Colonic mucosa (tissue), 4 donors: ENCODE data around the gene CACNA1A. TPM values are rescaled to one million over a fixed set of nuclear protein-coding genes. Genes with fewer than 3 reads are reported as not detected.
"Not testable (repeated sequence)": the region's sequence is repeated elsewhere in the genome, so short reads cannot be mapped to it uniquely, and the experiment has no call there.

ENCODE experiments used
- DNase-seq: peaks from one replicate; pipeline ENCODE4 v3.0.0-alpha.2; 2020
- H3K27ac ChIP-seq: fragments of 200-600 bp; one replicate; pipeline ENCODE4 v1.8.0; 2021
- H3K27me3 ChIP-seq: fragments of 200-600 bp; one replicate; pipeline ENCODE4 v1.8.0; 2021
- H3K36me3 ChIP-seq: fragments of 200-600 bp; one replicate; pipeline ENCODE4 v1.8.0; 2021
- H3K4me1 ChIP-seq: fragments of 200-600 bp; one replicate; pipeline ENCODE4 v1.8.0; 2021; ENCODE audit warnings: mild to moderate bottlenecking
- H3K4me3 ChIP-seq: fragments of 200-600 bp; one replicate; pipeline ENCODE4 v1.8.0; 2021
- H3K9ac ChIP-seq, 2 donors: one replicate each; pipeline ENCODE4 v1.7.0; 2013; ENCODE audit warnings: control low read depth in 2 of 2, low read depth in 2 of 2, low read length in 2 of 2
- H3K9me3 ChIP-seq: fragments of 200-600 bp; one replicate; pipeline ENCODE4 v1.8.0; 2021
- intact Hi-C: fragments of 100-400 bp; cut with DNase I; formaldehyde crosslinking; loops from one replicate; pipeline ENCODE4 v1.14.1; 2022
- total RNA-seq, 2 donors: library from RNA; stranded (reverse); fragmentation: NEBNext Ultra II Directional in 1 of 2; extraction: Animal tissue kit (Norgen Biotek cat#: 25700) in 1 of 2; gene quantifications; one replicate each; pipeline ENCODE4 v1.2.1, GENCODE V29; 2021
- TF ChIP-seq, protein P1 (sequence below): fragments of 200-600 bp; IDR thresholded peaks from one replicate; pipeline ENCODE4 v1.8.0; 2022; ENCODE audit warnings: antibody characterized with exemption, mild to moderate bottlenecking
- donor health status: healthy.
- donor health status: DM: no; HTN: no; CAD: no.
- donor health status: DM: no; HTN: no; CAD: no.

The CACNA1A gene
- total RNA-seq, 2 donors from 2014 or later, result 4.9 to 6.1 TPM

- H3K4me1 ChIP-seq, result no peaks in the 10 kb centered on the region
- TF ChIP-seq, protein P1, sequence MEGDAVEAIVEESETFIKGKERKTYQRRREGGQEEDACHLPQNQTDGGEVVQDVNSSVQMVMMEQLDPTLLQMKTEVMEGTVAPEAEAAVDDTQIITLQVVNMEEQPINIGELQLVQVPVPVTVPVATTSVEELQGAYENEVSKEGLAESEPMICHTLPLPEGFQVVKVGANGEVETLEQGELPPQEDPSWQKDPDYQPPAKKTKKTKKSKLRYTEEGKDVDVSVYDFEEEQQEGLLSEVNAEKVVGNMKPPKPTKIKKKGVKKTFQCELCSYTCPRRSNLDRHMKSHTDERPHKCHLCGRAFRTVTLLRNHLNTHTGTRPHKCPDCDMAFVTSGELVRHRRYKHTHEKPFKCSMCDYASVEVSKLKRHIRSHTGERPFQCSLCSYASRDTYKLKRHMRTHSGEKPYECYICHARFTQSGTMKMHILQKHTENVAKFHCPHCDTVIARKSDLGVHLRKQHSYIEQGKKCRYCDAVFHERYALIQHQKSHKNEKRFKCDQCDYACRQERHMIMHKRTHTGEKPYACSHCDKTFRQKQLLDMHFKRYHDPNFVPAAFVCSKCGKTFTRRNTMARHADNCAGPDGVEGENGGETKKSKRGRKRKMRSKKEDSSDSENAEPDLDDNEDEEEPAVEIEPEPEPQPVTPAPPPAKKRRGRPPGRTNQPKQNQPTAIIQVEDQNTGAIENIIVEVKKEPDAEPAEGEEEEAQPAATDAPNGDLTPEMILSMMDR, result no peak
- intact Hi-C loops, result no loop called here
- no peak for DNase-seq
- no peak overlapping the region for H3K4me3 ChIP-seq
- no peaks in the 10 kb centered on the region for H3K27me3 ChIP-seq
- no peak overlapping the region for H3K27ac ChIP-seq
- no peak overlapping the region for H3K9ac ChIP-seq
- H3K36me3 ChIP-seq, result no peaks in the 10 kb centered on the region
- no peaks in the 10 kb centered on the region for H3K9me3 ChIP-seq
Measured at GRCh38 chr19:13530720-13531119, 24.4 kb upstream of the CACNA1A start.

DNA sequence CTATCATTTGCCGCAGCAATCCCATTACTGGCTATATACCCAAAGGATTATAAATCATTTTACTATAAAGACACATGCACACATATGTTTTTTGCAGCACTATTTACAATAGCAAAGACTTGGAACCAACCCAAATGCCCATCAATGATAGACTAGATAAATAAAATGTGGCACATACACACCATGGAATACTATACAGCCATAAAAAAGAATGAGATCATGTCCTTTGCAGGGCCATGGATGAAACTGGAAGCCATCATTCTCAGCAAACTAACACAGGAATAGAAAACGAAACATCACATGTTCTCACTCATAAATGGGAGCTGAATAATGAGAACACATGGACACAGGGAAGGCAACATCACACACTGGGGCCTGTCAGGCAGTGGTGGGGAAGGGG lies 23.4 kb upstream of the CACNA1A start:
- H3K27me3 ChIP-seq, H3K9ac ChIP-seq, H3K9me3 ChIP-seq, H3K27ac ChIP-seq, intact Hi-C loops, H3K36me3 ChIP-seq, H3K4me1 ChIP-seq, H3K4me3 ChIP-seq, DNase-seq: not testable (repeated sequence)

- TF ChIP-seq, protein P1, result no peak
- Histone ChIP-seq H3K27me3 (no peaks in the 10 kb centered on the region), H3K9ac (no peak overlapping the region), H3K27ac (no peak overlapping the region), H3K4me1 (no peaks in the 10 kb centered on the region), H3K36me3 (no peaks in the 10 kb centered on the region), H3K4me3 (no peak overlapping the region), H3K9me3 (no peaks in the 10 kb centered on the region)
- no peak for DNase-seq
- intact Hi-C loops, result no loop called here
Measured at GRCh38 chr19:13526552-13526951, 20.3 kb upstream of the CACNA1A start.

DNA sequence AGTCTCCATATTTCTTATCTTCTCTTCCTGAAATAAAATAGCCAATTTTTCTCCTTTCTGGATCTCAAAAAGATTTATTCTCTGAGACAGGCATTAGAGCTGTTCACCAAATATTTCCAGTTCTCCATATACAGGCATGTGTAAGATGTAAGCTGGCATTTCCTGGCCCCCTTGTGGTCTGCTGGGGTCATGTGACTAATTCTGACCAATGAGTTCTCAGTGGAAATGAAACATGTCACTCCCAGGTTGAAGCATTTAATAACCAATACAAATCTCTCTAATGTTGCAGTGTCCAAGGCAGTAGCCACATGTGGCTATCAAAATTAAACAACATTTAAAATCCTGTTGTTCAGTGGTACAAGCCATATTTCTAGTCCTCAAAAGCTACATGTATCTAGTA lies 14.8 kb upstream of the CACNA1A start:
- no peaks in the 10 kb centered on the region for H3K27me3 ChIP-seq
- H3K4me1 ChIP-seq, result no peaks in the 10 kb centered on the region
- no peaks in the 10 kb centered on the region for H3K9me3 ChIP-seq
- TF ChIP-seq, protein P1, result no peak
- DNase-seq, result no peak
- H3K4me3 ChIP-seq, result no peak overlapping the region
- no peak overlapping the region for H3K27ac ChIP-seq
- H3K36me3 ChIP-seq, result no peaks in the 10 kb centered on the region
- H3K9ac ChIP-seq, result no peak overlapping the region
- intact Hi-C loops, result no loop called here

DNA sequence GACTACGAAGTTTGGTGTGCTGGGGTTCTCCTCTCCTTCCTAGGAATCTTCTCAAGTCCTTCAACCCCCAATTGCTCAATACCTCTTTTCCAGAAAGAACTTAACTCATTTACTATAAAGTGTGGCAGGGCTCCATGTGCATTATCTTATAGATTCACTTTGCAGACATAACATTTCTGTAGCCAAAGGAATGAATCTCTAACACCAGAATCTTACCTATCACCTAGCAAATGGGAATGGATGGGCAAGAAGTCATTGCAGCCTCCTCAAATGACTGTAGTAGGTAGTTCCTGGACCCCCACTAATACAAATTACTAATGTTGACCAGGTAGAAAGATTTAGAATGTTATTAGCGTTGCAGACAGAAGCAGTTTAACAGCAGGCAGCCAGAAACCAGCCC lies 5.7 kb upstream of the CACNA1A start:
- Histone ChIP-seq H3K9me3 (no peaks in the 10 kb centered on the region), H3K9ac (no peak overlapping the region), H3K36me3 (no peaks in the 10 kb centered on the region), H3K27me3 (peaks cover 5% of the 10 kb centered on the region), H3K4me3 (no peak overlapping the region), H3K27ac (no peak overlapping the region), H3K4me1 (no peaks in the 10 kb centered on the region)
- no peak for DNase-seq
- intact Hi-C loops, result no loop called here
- TF ChIP-seq, protein P1, result no peak

GRCh38 chr19:13507053-13507611 lies 853 bp upstream of the CACNA1A start:
- intact Hi-C loops, result no loop called here
- H3K27ac ChIP-seq, result no peak overlapping the region
- H3K27me3 ChIP-seq, result peaks cover 17% of the 10 kb centered on the region
- TF ChIP-seq, protein P1, result no peak
- no peaks in the 10 kb centered on the region for H3K4me1 ChIP-seq
- no peak overlapping the region for H3K9ac ChIP-seq
- H3K4me3 ChIP-seq, result no peak overlapping the region
- no peak for DNase-seq
- no peaks in the 10 kb centered on the region for H3K9me3 ChIP-seq
- H3K36me3 ChIP-seq, result no peaks in the 10 kb centered on the region
